ENCODE measurements around the gene IER3.

- TF ChIP-seq ATF6 (CRISPR knock-in tag; conservative IDR thresholded peaks at IDR 0.05) (no peak), TFDP2 (CRISPR knock-in tag; IDR thresholded peaks at IDR 0.05) (no peak), ZNF33B (CRISPR knock-in tag; IDR thresholded peaks at IDR 0.05) (no peak), ARID3A (IDR thresholded peaks at IDR 0.05; ENCODE audit: low read depth, low read length) (no peak), MYC (CRISPR knock-in tag; IDR thresholded peaks at IDR 0.05; ENCODE audit: borderline replicate concordance) (no peak), ZFYVE20 (CRISPR knock-in tag; IDR thresholded peaks at IDR 0.05; ENCODE audit: borderline replicate concordance, low read depth) (no peak)
These were observed 48.4 kb upstream of the IER3 start for GRCh38 chr6:30792786-30793185.
